CD8-positive, alpha-beta memory T cell (primary cell): ENCODE measurements around the gene SLC33A1. TPM values are rescaled to one million over a fixed set of nuclear protein-coding genes. Genes with fewer than 3 reads are reported as not detected.
"Not testable (repeated sequence)": the region's sequence is repeated elsewhere in the genome, so short reads cannot be mapped to it uniquely, and the experiment has no call there.

Source experiments
- CTCF ChIA-PET: fragments of 350-600 bp; sonication (Branson Sonifier 250); formaldehyde crosslinking; loops from one replicate; lab custom pipeline; 2021; ENCODE audit warnings: antibody characterized with exemption; lab: Charles Lee
- POLR2A ChIA-PET: fragments of 350-600 bp; sonication (Branson Sonifier 250); formaldehyde crosslinking; loops from one replicate; lab custom pipeline; 2021; ENCODE audit warnings: antibody characterized with exemption; lab: Charles Lee
- DNase-seq, 5 donors: peaks; one replicate each; pipeline versions ENCODE4 v3.0.0 to v3.0.0-alpha.2; 2020 to 2022; ENCODE audit warnings: mixed read lengths in 1 of 5
- H3K27ac ChIP-seq: one replicate; pipeline ENCODE4 v1.7.0; 2013; ENCODE audit warnings: low read depth, mild to moderate bottlenecking, low read length, moderate library complexity
- H3K27me3 ChIP-seq: 2 replicates; pipeline ENCODE4 v1.7.0; 2013; ENCODE audit warnings: low read length, mild to moderate bottlenecking; ENCODE audit not compliant: insufficient read depth, poor library complexity, severe bottlenecking
- H3K36me3 ChIP-seq: 2 replicates; pipeline ENCODE4 v1.7.0; 2013; ENCODE audit warnings: mild to moderate bottlenecking, low read length, moderate library complexity; ENCODE audit not compliant: insufficient read depth
- H3K4me1 ChIP-seq: 2 replicates; pipeline ENCODE4 v1.7.0; 2013; ENCODE audit warnings: mild to moderate bottlenecking, low read length, moderate library complexity; ENCODE audit not compliant: insufficient read depth
- H3K4me3 ChIP-seq: 2 replicates; pipeline ENCODE4 v1.7.0; 2013; ENCODE audit warnings: mild to moderate bottlenecking, low read length
- H3K9me3 ChIP-seq: 2 replicates; pipeline ENCODE4 v1.7.0; 2013; ENCODE audit warnings: mild to moderate bottlenecking, low read length
- H3K27ac Mint-ChIP-seq, 8 donors: one replicate each; pipeline ENCODE4 v1.8.0; 2020 to 2021; ENCODE audit warnings: mixed read lengths in 8 of 8, mild to moderate bottlenecking in 6 of 8, inconsistent platforms in 3 of 8, moderate library complexity in 3 of 8
- H3K27me3 Mint-ChIP-seq, 2 donors: one replicate each; pipeline ENCODE4 v1.8.0; 2020 to 2021; ENCODE audit warnings: mixed read lengths in 2 of 2, mild to moderate bottlenecking in 1 of 2, moderate library complexity in 1 of 2
- H3K36me3 Mint-ChIP-seq, 3 donors: one replicate each; pipeline ENCODE4 v1.8.0; 2020 to 2021; ENCODE audit warnings: mixed read lengths in 3 of 3, inconsistent platforms in 1 of 3, mild to moderate bottlenecking in 1 of 3
- H3K4me1 Mint-ChIP-seq, 3 donors: one replicate each; pipeline ENCODE4 v1.8.0; 2020 to 2021; ENCODE audit warnings: mixed read lengths in 3 of 3, inconsistent platforms in 1 of 3, mild to moderate bottlenecking in 1 of 3
- H3K4me3 Mint-ChIP-seq, 7 donors: one replicate each; pipeline ENCODE4 v1.8.0; 2020 to 2021; ENCODE audit warnings: mixed read lengths in 7 of 7, mild to moderate bottlenecking in 6 of 7, moderate library complexity in 4 of 7, inconsistent platforms in 2 of 7
- H3K9me3 Mint-ChIP-seq, 5 donors: one replicate each; pipeline ENCODE4 v1.8.0; 2020 to 2022; ENCODE audit warnings: mixed read lengths in 5 of 5, mild to moderate bottlenecking in 3 of 5, moderate library complexity in 2 of 5, inconsistent platforms in 1 of 5
- polyA plus RNA-seq: library from polyadenylated mRNA; unstranded; fragments of 300-500 nt; fragmentation: Illumina TruSeq; gene quantifications from one replicate; pipeline ENCODE4 v1.2.3, GENCODE V29; 2021
- total RNA-seq, 2 experiments: library from RNA; stranded (reverse); gene quantifications; one replicate each; pipeline ENCODE4 v1.2.3, GENCODE V29; 2021

SLC33A1 gene
- total and polyA plus RNA-seq, 3 experiments from 2014 or later: 19.5 to 24.8 (median 22.8) TPM

DNA sequence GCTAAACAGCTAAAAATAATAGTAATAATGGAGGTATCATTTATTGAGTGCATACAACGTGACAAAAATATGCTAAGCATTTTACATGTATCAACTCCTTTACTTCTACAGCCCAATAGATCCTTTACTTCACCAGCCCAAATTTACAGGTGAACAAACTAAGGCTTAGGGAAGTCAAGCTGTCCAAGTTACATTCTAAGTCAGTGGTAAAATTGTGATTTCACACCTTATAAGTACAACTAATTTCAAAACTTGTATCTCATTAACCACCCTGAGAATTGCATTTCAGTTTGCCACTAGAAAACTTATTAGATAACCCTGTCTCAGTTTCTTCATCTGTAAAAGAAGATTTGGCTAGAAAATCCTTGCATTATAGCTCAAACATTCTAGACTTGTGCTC, 10.7 kb downstream of the SLC33A1 start:
- peaks cover 34 to 59% (median 52%) of the 10 kb centered on the region in 3 donors for H3K4me1 Mint-ChIP-seq
- H3K9me3 Mint-ChIP-seq: no peaks in the 10 kb centered on the region
- Histone ChIP-seq H3K27ac (no peak overlapping the region), H3K4me3 (no peak overlapping the region), H3K36me3 (no peaks in the 10 kb centered on the region), H3K27me3 (no peaks in the 10 kb centered on the region), H3K4me1 (peaks cover 9% of the 10 kb centered on the region), H3K9me3 (no peaks in the 10 kb centered on the region)
- CTCF ChIA-PET: interaction anchor here (1.6 kb wide), 1 partner anchor 38 kb away, joined by 4 read pairs; the partner anchor contains the start of gene C3orf33
- peak overlapping the region in 1 of 7 donors; percentile 20 for H3K4me3 Mint-ChIP-seq
- H3K27me3 Mint-ChIP-seq: no peaks in the 10 kb centered on the region
- POLR2A ChIA-PET: no interaction called here
- H3K36me3 Mint-ChIP-seq: peaks cover 0 to 28% (median 7%) of the 10 kb centered on the region in 3 donors
- DNase-seq: no peak
- H3K27ac Mint-ChIP-seq: peak overlapping the region in 5 of 8 donors; percentile 18 to 73 (median 41)

DNA sequence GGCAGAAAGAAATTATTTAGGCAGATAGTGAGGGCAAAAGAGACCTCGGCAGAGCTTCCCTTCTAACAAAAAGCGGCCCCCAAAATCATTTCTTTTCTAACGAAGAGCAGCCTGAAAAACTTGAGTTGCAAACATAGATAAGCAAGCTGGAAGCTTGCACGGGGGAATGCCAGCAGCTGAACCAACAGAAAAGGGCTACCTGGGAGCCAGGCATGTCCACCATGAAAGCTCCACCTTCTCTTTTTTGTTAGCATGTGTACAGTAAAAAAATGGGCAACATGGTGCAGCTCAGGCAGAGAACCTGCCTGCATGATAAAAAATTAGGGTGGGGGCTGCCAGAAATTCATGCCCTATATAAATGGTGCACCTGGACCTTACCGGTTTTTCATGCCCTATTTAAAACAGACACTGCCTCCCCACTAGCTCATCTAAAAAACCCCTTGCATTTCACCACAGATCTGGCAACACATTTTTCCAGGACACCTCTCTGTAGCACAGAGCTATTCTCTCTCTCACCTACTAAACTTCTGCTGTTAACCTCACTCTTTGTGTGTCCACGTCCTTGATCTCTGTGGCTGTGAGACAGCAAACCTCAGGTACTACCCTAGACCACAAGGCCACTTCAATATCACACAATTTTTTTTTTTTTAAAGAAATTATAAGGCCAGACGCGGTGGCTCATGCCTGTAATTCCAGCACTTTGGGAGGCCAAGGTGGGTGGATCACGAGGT, 18.7 kb downstream of the SLC33A1 start:
- DNase-seq: peak in 1 of 5 donors; percentile 34
- Mint-ChIP-seq H3K9me3 (peaks cover 0 to 3% (median 0%) of the 10 kb centered on the region in 5 donors), H3K27me3 (no peaks in the 10 kb centered on the region), H3K36me3 (peaks cover 3 to 30% (median 13%) of the 10 kb centered on the region in 3 donors), H3K4me1 (peaks cover 17 to 22% (median 20%) of the 10 kb centered on the region in 3 donors), H3K27ac (peak overlapping the region in 2 of 8 donors; percentile 44 to 57), H3K4me3 (peak overlapping the region in 1 of 7 donors; percentile 10)
- Histone ChIP-seq H3K9me3 (no peaks in the 10 kb centered on the region), H3K36me3 (no peaks in the 10 kb centered on the region), H3K27ac (no peak overlapping the region), H3K4me3 (no peak overlapping the region), H3K27me3 (no peaks in the 10 kb centered on the region), H3K4me1 (peaks cover 4% of the 10 kb centered on the region)
- ChIA-PET CTCF (interaction anchor here (1.0 kb wide), 1 partner anchor 30 kb away, joined by 3 read pairs; the partner anchor contains the start of gene C3orf33), POLR2A (no interaction called here)

DNA sequence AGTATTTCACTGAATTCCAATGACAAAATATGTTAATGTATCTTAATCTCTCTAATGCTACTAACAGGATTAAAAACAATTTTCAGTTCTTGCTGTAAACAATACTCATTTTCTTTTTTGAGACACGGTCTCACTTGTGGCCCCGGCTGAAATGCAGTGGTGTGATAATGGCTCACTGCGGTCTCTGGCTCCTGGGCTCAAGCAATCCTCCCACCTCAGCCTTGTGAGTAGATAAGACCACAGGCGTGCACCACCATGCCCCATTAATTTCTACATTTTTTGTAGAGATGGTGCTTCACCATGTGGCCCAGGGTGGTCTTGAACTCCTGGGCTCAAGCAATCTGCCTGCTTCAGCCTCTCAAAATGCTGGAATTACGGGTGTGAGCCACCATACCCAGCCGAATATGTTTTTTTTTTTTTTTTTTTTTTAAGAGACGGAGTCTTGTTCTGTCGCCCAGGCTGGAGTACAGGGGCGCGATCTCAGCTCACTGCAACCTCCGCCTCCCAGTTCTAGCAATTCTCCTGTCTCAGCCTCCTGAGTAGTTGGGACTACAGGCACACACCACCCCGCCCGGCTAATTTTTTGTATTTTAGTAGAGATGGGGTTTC, 25.6 kb downstream of the SLC33A1 start:
- H3K27me3 ChIP-seq, POLR2A ChIA-PET, H3K4me1 ChIP-seq, H3K9me3 Mint-ChIP-seq, H3K27ac ChIP-seq, DNase-seq, H3K4me3 ChIP-seq, H3K9me3 ChIP-seq, H3K27me3 Mint-ChIP-seq, H3K4me3 Mint-ChIP-seq, H3K36me3 ChIP-seq, H3K4me1 Mint-ChIP-seq: not testable (repeated sequence)
- CTCF ChIA-PET: interaction anchor here (2.0 kb wide), 1 partner anchor 22 kb away, joined by 12 read pairs; the partner anchor contains the start of gene C3orf33
- H3K36me3 Mint-ChIP-seq: peaks cover 3 to 42% (median 8%) of the 10 kb centered on the region in 3 donors
- H3K27ac Mint-ChIP-seq: peak overlapping the region in 2 of 8 donors; percentile 10 to 74

DNA sequence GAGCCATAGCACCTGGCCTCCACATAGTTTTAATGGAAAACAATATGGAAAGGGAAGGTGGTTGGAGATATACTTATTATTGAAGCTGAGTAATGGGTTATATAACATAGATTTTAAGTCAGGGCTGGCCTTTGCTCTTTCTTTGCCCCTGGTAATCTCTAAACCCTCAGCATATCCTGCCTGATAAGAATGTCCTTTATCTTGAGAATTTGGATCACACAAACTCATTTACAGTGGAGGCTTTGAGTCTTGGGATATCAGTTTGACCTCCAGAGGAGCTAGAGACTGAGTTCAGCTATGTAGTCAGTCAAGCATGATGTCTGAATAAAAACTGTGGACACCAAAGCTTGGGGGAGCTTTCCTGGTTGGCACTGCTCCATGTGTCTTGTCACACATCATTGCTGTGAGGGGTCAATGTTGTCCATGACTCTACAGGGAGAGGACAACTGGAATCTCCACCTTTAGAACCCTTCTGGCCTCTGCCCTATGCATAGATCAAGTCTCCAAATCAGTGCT, 39.1 kb downstream of the SLC33A1 start:
- no peak for DNase-seq
- Mint-ChIP-seq H3K9me3 (no peaks in the 10 kb centered on the region), H3K36me3 (peaks cover 0 to 2% (median 0%) of the 10 kb centered on the region in 3 donors), H3K4me1 (no peaks in the 10 kb centered on the region), H3K27ac (no peak overlapping the region), H3K27me3 (peaks cover 5% of the 10 kb centered on the region in 2 donors), H3K4me3 (no peak overlapping the region)
- CTCF ChIA-PET: interaction anchor here (3.0 kb wide), 1 partner anchor 9 kb away, joined by 20 read pairs; the partner anchor contains the start of gene C3orf33
- no peaks in the 10 kb centered on the region for H3K9me3 ChIP-seq
- peaks cover 3% of the 10 kb centered on the region for H3K27me3 ChIP-seq
- no peak overlapping the region for H3K4me3 ChIP-seq
- H3K36me3 ChIP-seq: no peaks in the 10 kb centered on the region
- no peaks in the 10 kb centered on the region for H3K4me1 ChIP-seq
- no peak overlapping the region for H3K27ac ChIP-seq
- POLR2A ChIA-PET: no interaction called here

DNA sequence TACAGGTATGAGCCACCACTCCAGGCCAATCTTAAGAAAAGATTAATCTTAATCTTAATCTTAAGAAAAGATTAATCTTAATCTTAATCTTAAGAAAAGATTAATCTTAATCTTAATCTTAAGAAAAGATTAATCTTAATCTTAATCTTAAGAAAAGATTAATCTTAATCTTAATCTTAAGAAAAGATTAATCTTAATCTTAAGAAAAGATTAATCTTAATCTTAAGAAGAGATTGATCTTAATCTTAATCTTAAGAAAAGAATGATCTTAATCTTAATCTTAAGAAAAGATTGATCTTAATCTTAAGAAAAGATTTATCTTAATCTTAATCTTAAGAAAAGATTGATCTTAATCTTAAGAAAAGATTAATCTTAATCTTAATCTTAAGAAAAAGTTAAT, 41.0 kb downstream of the SLC33A1 start:
- H3K27ac ChIP-seq, H3K9me3 ChIP-seq, DNase-seq, H3K4me3 Mint-ChIP-seq, H3K4me3 ChIP-seq, H3K27me3 ChIP-seq, CTCF ChIA-PET, H3K36me3 Mint-ChIP-seq, H3K36me3 ChIP-seq, H3K4me1 ChIP-seq, H3K9me3 Mint-ChIP-seq, H3K4me1 Mint-ChIP-seq, H3K27ac Mint-ChIP-seq: not testable (repeated sequence)
- POLR2A ChIA-PET: interaction anchor here (0.6 kb wide), 1 partner anchor 36 kb away, joined by 3 read pairs; no protein-coding TSS in a partner anchor
- peaks cover 5 to 12% of the 10 kb centered on the region in 2 donors for H3K27me3 Mint-ChIP-seq

DNA sequence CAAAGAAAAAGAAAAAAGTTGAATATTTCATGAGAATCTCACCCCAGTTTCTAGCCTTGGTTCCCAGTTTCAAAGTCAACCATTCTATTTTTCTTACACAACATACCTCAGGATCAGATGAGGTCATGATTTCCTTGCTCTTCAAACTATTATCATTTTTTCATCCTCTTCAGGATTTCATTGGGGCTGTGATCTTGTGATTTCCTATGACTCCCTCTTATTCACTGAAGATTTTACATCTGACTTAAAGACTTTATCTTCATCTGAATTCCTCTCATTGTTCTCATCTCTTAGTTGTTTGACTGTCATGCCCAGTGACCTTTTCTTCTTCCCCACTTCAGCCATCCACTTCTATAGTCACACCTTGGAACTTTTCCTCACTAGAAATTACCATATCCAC, 45.0 kb downstream of the SLC33A1 start:
- CTCF ChIA-PET: no interaction called here
- H3K4me1 ChIP-seq: no peaks in the 10 kb centered on the region

DNA sequence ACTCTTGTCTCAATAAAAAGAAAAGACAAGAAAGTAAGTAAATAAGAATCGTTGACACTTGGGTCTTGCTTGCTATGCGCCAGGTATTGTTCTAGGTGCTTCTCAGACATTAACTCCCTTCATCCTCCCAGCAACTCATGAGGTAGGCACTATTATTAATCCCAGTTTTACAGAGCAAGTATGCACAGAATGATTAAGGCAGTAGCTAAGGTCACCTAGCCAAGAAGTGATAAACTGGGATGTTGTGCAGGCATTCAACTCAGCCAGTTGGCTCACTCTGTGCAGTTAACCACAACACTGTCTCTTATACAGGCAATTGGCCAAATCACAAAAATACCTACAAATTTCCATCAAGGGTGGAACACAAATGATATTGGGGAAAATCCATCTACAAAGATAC, 46.4 kb downstream of the SLC33A1 start:
- Mint-ChIP-seq H3K4me1 (peaks cover 12 to 27% (median 18%) of the 10 kb centered on the region in 3 donors), H3K36me3 (peaks cover 0 to 9% (median 0%) of the 10 kb centered on the region in 3 donors), H3K4me3 (peak overlapping the region in 1 of 7 donors; percentile 17), H3K27me3 (peaks cover 5 to 12% of the 10 kb centered on the region in 2 donors), H3K9me3 (no peaks in the 10 kb centered on the region), H3K27ac (no peak overlapping the region)
- H3K9me3 ChIP-seq: no peaks in the 10 kb centered on the region
- H3K27me3 ChIP-seq: peaks cover 3% of the 10 kb centered on the region
- no peaks in the 10 kb centered on the region for H3K4me1 ChIP-seq
- CTCF ChIA-PET: no interaction called here
- no peak overlapping the region for H3K27ac ChIP-seq
- POLR2A ChIA-PET: no interaction called here
- no peaks in the 10 kb centered on the region for H3K36me3 ChIP-seq
- no peak for DNase-seq
- H3K4me3 ChIP-seq: no peak overlapping the region

More for the DNA sequence above, 45.0 kb downstream of the SLC33A1 start:
- Mint-ChIP-seq H3K4me3 (peak overlapping the region in 1 of 7 donors; percentile 2), H3K27me3 (peaks cover 5 to 12% of the 10 kb centered on the region in 2 donors), H3K27ac (peak overlapping the region in 1 of 8 donors; percentile 0), H3K9me3 (no peaks in the 10 kb centered on the region), H3K4me1 (peaks cover 12 to 22% (median 17%) of the 10 kb centered on the region in 3 donors), H3K36me3 (peaks cover 0 to 6% (median 0%) of the 10 kb centered on the region in 3 donors)
- Histone ChIP-seq H3K4me3 (no peak overlapping the region), H3K36me3 (no peaks in the 10 kb centered on the region), H3K27ac (no peak overlapping the region), H3K9me3 (no peaks in the 10 kb centered on the region), H3K27me3 (peaks cover 3% of the 10 kb centered on the region)
- POLR2A ChIA-PET: no interaction called here
- DNase-seq: no peak
